ENCODE measurements around the gene ANKRD53. TPM values are rescaled to one million over a fixed set of nuclear protein-coding genes. Genes with fewer than 3 reads are reported as not detected.
"Not testable (repeated sequence)": the region's sequence is repeated elsewhere in the genome, so short reads cannot be mapped to it uniquely, and the experiment has no call there.

The ANKRD53 gene
- total and polyA plus RNA-seq, 9 of the 15 experiments (the other 6 are each of a cell fraction or from before 2014, with no cell fraction given), result 0.18 TPM; not detected in 8

GRCh38 chr2:70999931-71000330 lies 21.5 kb downstream of the ANKRD53 start:
- H3K27ac ChIP-seq (ENCODE audit: extremely low read depth, low read depth, low read length); BruUV-seq (replicated peaks); H3K36me3 ChIP-seq (ENCODE audit: control insufficient read depth, insufficient read depth, low read length); H2AFZ ChIP-seq (ENCODE audit: low read depth, low read length); H3K9me3 ChIP-seq (replicated peaks; ENCODE audit: control insufficient read depth, insufficient read depth, low read depth, low read length); DNase-seq (ENCODE audit: extremely low read depth in 1 of 4, low spot score in 3 of 4); H4K20me1 ChIP-seq (replicated peaks; ENCODE audit: control insufficient read depth, insufficient read depth, low read length); H3K27me3 ChIP-seq (ENCODE audit: control insufficient read depth in 2 of 2, insufficient read depth in 2 of 2, low read length in 2 of 2); H3K9ac ChIP-seq (ENCODE audit: insufficient read depth in 1 of 2, low read depth in 2 of 2, low read length in 2 of 2); H3K9me1 ChIP-seq (ENCODE audit: control insufficient read depth, insufficient read depth, low read length); FAIRE-seq; H3K4me3 ChIP-seq; ATAC-seq; H3K4me2 ChIP-seq (ENCODE audit: insufficient read depth, low read length); H3K79me2 ChIP-seq (ENCODE audit: control insufficient read depth, insufficient read depth, low read length); in situ Hi-C loops (cut with MboI): not testable (repeated sequence)
- intact Hi-C loops (cut with micrococcal nuclease), result loop anchor here (10.0 kb wide), 2 partner anchors 135 to 155 kb away; partner anchors contain the start of genes MCEE and MPHOSPH10
- WGBS (ENCODE audit: insufficient coverage, low coverage, missing lambda C conversion rate), result 72% methylated on average over 10 of the region's 10 CpGs
- ChIA-PET CTCF (ENCODE audit: low intra/inter-chr PET ratio) (interaction anchor here (1.2 kb wide), 1 partner anchor 100 kb away, joined by 3 read pairs; no protein-coding TSS in a partner anchor), POLR2A (interaction anchor here (0.7 to 1.0 kb wide), 2 partner anchors 70 to 225 kb away, joined by 3 read pairs; no protein-coding TSS in a partner anchor)
- peaks cover 8 to 15% of the 10 kb centered on the region in 2 experiments; a peak in 3 of 5 replicates for H3K4me1 ChIP-seq (replicated peaks in 1 of 2; ENCODE audit: control insufficient read depth in 2 of 2, insufficient read depth in 2 of 2, low read length in 2 of 2)

- H2AFZ ChIP-seq (ENCODE audit: low read depth, low read length), result peak overlapping the region; percentile 98
- intact Hi-C loops (cut with micrococcal nuclease), result loop anchor here (10.0 kb wide), 1 partner anchor 154 kb away; no protein-coding TSS in a partner anchor
- CTCF ChIA-PET (ENCODE audit: low intra/inter-chr PET ratio), result interaction anchor here (0.6 to 1.5 kb wide), 3 partner anchors 36 to 1078 kb away, joined by 3 to 5 read pairs (median 3); no protein-coding TSS in a partner anchor
- H3K4me2 ChIP-seq (ENCODE audit: insufficient read depth, low read length), result peak overlapping the region; percentile 88
- no peaks in the 10 kb centered on the region for H3K36me3 ChIP-seq (ENCODE audit: control insufficient read depth, insufficient read depth, low read length)
- H3K4me1 ChIP-seq (replicated peaks in 1 of 2; ENCODE audit: control insufficient read depth in 2 of 2, insufficient read depth in 2 of 2, low read length in 2 of 2), result peaks cover 15 to 17% of the 10 kb centered on the region in 2 experiments; a peak in 4 of 5 replicates
- peak overlapping the region; percentile 5 to 24; a peak in 2 of 4 replicates for H3K9ac ChIP-seq (ENCODE audit: insufficient read depth in 1 of 2, low read depth in 2 of 2, low read length in 2 of 2)
- FAIRE-seq (peak; percentile 92), DNase-seq (ENCODE audit: extremely low read depth in 1 of 4, low spot score in 3 of 4) (peak; percentile 77 to 86 (median 79)), ATAC-seq (peak; percentile 95)
- H4K20me1 ChIP-seq (replicated peaks; ENCODE audit: control insufficient read depth, insufficient read depth, low read length), result no peaks in the 10 kb centered on the region
- H3K9me1 ChIP-seq (ENCODE audit: control insufficient read depth, insufficient read depth, low read length), result peaks cover 3% of the 10 kb centered on the region
- 12% methylated on average over 21 of the region's 21 CpGs for WGBS (ENCODE audit: insufficient coverage, low coverage, missing lambda C conversion rate)
- no peaks in the 10 kb centered on the region for H3K9me3 ChIP-seq (replicated peaks; ENCODE audit: control insufficient read depth, insufficient read depth, low read depth, low read length)
- POLR2A ChIA-PET, result interaction anchor here (1.0 kb wide), 1 partner anchor 68 kb away, joined by 3 read pairs; the partner anchor contains the start of gene NAGK
- in situ Hi-C loops (cut with MboI), result no loop called here
- peak overlapping the region; percentile 22; the same call in 2 of the 3 replicates for H3K27ac ChIP-seq (ENCODE audit: extremely low read depth, low read depth, low read length)
- TSS peak; percentile 34 for BruUV-seq (replicated peaks)
- H3K27me3 ChIP-seq (ENCODE audit: control insufficient read depth in 2 of 2, insufficient read depth in 2 of 2, low read length in 2 of 2), result no peaks in the 10 kb centered on the region
- no peaks in the 10 kb centered on the region for H3K79me2 ChIP-seq (ENCODE audit: control insufficient read depth, insufficient read depth, low read length)
- peak overlapping the region; percentile 23 for H3K4me3 ChIP-seq
- TF ChIP-seq SMARCE1 (IDR thresholded peaks at IDR 0.05), result 0 out of 2 replicates have a peak, but pooled peaks have one; percentile 18
- TF ChIP-seq SMAD4 (CRISPR knock-in tag; conservative IDR thresholded peaks at IDR 0.05), result 0 out of 2 replicates have a peak, but pooled peaks have one; percentile 12
- TF ChIP-seq GABPA (tag; conservative IDR thresholded peaks at IDR 0.05; ENCODE audit: low read depth), result peak; percentile 85
- TF ChIP-seq BCL6 (CRISPR knock-in tag; IDR thresholded peaks at IDR 0.05), result no peak
- 0 out of 2 replicates have a peak, but pooled peaks have one; percentile 12 for TF ChIP-seq ELF2 (CRISPR knock-in tag; IDR thresholded peaks at IDR 0.05)
- TF ChIP-seq HMGN3 (IDR thresholded peaks at IDR 0.05; ENCODE audit: borderline replicate concordance, extremely low read depth, insufficient read length, low read depth, low read length), result no peak
- no peak for TF ChIP-seq NKRF (IDR thresholded peaks at IDR 0.05; ENCODE audit: borderline replicate concordance)
- TF ChIP-seq BHLHE40 (IDR thresholded peaks at IDR 0.05; ENCODE audit: low read length), result 0 out of 2 replicates have a peak, but pooled peaks have one; percentile 15
- TF ChIP-seq ZEB2 (IDR thresholded peaks at IDR 0.05), result no peak
- peak in 1 of 2 experiments; percentile 53; a peak in 1 of 4 replicates for TF ChIP-seq SRF (CRISPR knock-in tag; IDR thresholded peaks at IDR 0.05)
These were observed 22.6 kb downstream of the ANKRD53 start for GRCh38 chr2:71000780-71001591.

Data from K562 (cell line).